Right kidney (tissue), 1 donor: ENCODE results near the gene EIF4B.
"Not testable (repeated sequence)": the region's sequence is repeated elsewhere in the genome, so short reads cannot be mapped to it uniquely, and the experiment has no call there.

ENCODE experiments used
- DNase-seq: peaks from one replicate; pipeline ENCODE4 v3.0.0-alpha.2; 2016

Gene EIF4B

DNA sequence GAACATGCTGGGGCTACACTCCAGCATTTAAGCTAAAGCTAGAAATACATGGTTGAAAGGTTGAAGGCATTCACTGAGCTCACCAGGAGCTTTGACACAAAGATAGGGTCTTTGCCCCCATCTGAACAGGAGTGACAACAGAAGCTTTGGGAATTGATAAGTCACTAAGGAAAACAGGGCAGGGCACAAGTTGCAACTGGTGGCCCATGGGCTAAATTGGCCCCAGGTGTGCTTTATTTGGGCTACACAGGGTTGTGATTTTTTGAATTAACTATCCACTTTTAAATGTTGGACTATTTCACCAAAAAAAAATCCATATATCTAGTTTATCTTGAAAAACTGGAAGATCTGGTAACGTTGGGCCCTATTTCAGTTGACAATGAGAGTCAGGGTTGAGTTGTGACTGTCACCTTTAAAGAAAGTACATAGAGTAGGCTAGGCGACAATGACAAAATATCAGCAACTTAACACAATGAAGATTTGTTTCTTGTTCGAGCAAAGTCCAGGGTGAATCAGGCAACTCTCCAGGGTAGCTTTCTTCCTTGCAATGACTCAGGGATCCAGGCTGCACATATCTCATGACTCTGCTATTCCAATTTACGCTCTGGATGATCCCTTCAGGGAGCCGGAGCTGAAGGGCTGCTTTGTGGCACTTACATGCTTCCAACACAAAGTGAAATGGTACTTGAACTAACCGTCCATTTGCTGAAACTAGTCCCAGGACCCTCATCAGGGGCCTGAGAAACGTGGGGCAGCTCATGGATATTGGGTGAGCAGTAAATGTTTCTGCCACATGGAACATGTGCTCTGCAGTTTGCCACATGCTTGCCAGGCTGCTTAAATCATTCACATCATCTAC is 13.3 kb upstream of the EIF4B start:
- no peak for DNase-seq

DNA sequence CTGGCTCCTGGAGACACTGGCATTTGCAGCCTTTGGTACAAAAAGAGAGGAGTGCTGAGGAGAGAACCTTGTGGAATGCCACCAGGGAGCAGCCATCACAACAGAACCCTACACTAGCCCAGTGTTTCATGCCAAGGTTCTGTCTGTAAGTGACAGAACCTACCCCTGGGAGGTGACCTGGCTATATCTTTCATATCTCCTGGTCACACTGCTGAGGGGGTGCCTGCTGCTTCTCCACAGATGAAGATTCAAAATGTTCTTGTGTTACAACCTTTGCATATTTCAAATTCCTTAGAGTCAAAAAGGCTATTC is 12.7 kb upstream of the EIF4B start:
- no peak for DNase-seq

DNA sequence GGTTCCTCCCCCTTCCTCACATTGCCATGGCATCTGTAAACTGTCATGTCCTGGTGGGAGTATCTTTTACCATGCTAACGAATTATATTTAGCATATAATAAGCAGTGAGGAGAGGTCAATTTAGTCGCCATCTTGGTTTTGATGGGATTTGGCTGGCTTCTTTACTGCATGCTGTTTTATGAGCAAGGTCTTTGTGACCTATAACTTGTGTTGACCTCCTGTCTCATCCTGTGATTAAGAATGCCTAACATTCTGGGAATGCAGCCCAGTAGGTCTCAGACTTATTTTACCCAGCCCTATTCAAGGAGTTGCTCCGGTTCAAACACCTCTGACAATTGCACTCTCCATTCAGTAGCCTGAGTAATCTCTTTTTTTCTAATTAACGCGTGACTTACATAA is 2.1 kb upstream of the EIF4B start:
- DNase-seq, result no peak

DNA sequence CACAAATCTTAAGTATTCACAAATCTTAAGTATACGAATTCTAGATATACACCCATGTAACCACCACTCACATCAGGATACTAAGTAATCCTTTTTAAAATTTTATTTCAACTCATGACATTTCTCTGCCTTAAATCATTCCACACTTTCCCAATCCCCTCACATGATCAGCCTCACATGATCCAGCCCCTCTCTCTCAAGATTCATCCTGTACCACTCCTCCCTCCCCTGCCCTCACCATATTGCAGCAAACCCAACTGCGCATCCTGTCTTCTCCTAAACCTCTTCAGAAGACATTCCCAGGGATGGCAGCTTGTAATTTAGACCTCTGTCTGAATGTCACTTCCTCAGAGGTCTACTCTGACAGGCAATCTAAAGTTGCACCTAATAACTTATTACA is 1.7 kb upstream of the EIF4B start:
- DNase-seq, result no peak

DNA sequence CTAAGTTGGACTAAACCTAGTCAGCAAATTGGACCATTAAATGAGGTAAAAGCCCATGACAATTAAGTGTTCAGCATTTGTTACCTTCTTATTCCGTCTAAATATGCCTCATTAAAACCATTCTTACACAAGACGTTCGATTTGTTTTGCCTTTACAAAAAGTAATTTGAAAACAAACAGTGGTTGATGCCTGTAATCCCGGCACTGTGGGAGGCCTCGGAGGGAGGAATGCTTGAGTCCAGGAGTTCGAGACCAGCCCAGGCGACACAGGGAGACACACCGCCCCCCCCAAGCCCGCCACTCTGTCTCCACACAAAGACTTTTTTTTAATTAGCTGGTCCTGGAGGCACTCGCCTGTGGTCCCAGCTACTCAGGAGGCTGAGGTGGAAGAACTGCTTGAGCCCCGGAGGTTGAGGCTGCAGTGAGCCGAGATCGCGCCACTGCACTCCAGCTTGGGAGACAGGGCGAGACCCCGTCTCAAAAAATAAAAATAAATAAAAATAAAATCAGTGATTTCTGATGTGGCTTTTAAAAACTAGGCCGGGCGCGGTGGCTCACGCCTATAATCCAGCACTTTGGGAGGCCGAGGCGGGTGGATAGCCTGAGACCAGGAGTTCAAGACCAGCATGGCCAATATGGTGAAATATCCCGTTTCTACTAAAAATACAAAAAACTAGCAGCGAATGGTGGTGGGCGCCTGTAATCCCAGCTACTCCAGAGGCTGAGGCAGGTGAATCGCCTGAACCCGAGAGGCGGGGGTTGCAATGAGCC is 856 bp upstream of the EIF4B start:
- no peak for DNase-seq

DNA sequence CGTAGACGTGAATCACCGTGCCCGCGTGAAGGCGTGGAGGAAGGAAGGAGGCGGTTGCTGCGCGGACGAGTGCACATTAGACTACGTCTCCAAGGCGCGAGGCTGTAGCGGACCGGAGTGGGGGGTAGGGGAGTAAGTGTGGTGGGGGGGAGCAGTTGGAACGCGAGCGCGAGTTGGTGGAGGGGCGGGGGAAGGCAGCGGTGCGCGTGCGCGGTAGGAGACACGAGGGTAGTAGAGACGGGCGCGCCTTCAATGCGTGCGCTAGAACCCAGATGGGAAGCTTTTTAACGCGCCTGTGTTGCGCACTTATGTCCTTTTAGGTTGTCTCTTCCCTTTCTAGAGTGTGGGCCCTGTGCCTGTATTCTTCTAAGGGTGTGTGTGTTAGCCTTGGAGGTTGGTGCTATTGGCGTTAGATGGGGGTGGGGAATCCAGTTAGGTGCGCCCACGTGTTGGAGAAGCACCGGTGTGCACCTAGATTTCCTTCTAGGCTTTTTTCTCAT is 604 bp downstream of the EIF4B start:
- DNase-seq, result no peak

DNA sequence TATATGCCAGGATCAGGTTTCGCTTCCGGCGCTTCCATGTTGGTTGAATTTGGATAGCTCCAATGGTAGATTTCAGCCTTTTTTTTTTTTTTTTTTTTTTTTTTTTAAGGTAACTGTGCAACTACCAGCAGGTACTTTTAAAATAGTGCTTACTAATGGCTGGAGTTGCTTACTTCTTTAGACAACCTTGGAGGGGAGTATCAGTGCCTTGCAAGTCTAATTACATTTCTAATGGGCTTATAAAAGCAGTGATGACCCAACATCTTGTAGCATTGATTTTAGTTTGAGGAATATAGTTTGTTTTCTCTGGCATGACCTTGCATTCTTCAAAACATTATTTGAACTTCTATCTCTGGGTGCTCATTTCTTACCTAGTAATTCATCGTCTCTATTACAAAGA is 1.1 kb downstream of the EIF4B start:
- no peak for DNase-seq

DNA sequence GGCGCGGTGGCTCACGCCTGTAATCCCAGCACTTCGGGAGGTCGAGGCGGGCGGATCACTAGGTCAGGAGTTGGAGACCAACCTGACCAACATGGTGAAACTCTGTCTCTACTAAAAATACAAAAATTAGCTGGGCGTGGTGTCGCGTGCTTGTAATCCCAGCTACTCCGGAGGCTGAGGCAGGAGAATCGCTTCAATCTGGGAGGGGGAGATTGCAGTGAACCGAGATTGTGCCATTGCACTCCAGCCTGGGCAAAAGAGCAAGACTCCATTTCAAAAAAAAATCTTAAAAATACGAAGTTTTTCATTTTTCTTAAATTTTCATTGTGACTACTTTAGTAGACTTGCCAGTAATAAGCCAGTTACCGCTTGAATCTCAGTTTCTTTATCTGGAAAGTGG is 2.5 kb downstream of the EIF4B start:
- DNase-seq, result not testable (repeated sequence)

DNA sequence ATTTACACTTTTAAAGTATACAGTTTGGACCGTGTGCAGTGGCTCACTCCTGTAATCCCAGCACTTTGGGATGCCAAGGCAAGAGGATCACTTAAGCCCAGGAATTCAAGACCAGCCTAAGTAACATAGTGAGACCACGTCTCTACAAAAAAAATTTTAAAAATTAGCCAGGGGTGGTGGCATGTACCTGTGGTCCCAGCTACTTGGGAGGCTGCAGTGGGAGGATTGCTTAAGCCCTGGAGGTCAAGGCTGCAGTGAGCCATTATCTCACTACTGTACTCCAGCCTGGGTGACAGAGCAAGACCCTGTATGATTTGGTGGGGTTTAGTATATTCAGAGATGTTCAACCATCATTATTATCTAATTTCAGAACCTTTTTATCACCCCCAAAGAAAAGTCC is 4.7 kb downstream of the EIF4B start:
- no peak for DNase-seq

DNA sequence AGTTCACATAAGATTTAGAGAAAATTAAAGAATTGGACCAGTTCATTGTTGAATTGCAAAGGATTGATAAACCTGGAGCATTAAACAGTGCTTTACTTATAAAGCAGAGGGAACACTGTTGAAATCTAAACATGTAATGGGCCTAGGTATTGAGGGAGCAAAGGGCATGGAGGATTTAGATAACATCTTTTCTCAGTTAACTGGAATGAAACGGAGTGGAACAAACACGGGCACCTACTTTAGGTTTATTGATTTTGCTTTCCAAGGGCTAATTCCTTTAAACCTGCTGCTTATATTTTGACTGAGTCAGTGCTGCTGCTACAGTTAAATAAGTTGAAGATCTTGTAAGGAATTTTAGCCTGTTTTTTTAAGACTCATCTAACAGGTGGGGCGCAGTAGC is 5.6 kb downstream of the EIF4B start:
- DNase-seq, result no peak

DNA sequence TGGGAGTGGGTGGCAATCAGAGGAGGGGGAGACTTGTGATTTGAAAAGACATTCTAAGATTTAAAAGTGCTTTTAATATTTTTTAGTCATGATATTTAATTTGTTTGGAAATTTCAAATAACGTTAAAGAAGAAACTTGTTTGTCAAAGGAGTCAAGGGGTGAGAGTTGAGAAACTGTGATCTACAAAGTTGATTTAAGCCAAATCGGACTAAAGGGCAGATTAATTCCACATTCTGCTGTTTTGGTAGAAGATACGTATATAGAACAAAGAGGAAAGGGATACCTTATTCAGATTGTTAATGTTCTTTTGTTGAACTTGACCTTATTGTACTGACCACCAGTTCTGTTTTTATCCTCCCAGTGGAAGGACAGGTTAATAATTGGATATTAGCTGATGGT is 6.7 kb downstream of the EIF4B start:
- DNase-seq, result no peak

DNA sequence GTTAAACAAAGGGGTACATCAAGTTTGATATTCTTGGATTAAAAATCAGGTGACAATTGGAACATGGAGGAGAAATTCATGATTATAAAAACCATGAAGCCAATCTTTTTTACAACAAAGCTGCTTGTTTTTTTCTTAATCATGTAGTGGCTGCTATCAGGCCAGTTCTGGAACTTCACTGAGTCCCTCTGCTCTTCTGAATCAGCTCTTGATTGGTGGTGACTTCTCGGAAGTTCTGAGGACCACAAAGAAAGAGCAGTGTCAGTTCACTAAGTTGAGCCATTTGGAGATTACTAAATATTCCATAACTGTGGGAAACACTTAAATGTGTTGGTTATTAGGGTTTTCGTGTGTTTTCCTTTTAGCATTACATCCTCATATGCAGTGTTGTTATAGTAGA is 8.5 kb downstream of the EIF4B start:
- DNase-seq, result no peak

DNA sequence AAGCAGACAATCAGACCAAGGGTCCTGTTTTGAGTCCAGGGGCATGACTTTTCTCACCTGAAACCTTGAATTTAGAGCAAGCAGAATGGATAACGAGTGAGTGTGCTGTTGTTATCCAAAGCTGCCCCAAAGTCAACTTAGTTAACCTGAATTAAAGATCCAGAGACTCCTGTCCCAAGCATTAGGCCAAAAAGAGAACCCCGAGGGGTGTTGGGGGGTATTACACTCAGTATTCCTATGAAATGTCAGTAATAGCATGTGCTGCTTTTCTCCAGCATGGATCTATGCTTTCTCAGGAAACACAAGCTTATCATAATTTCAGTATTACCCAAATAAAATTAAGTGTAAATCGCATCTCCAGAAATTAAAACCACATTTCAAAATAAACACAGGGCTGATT is 19.0 kb downstream of the EIF4B start:
- DNase-seq, result no peak

DNA sequence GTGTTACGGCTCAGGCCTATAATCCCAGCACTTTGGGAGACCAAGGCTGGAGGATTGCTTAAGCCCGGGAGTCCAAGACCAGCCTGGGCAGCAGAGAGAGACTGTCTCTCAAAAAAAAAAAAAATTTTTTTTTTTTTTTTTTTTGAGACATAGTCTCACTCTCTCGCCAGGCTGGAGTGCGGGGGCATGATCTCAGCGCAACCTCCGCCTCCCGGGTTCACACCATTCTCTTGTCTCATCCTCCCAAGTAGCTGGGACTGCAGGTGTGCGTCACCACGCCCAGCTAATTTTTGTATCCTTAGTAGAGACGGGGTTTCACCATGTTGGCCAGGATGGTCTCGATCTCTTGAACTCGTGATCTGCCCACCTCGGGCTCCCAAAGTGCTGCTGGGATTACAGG is 20.8 kb downstream of the EIF4B start:
- DNase-seq, result not testable (repeated sequence)

DNA sequence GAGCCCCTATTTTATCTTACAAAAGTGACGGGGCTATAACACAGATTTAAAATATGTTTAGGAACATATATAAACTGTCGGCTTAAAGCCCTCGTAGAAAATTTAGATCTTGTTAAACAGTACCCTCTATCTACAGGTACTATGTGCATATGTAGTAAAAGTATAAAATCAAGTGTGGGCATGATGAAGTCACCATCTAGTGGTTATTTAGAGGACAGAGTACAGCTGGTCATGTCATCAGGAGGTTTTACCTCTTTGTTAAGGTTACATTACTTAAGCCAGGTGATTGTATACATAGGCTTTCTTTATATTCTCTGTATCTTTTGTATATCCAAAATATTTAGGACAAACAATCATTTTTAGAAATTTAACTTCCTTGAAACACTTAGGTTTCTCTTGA is 25.4 kb downstream of the EIF4B start:
- no peak for DNase-seq

DNA sequence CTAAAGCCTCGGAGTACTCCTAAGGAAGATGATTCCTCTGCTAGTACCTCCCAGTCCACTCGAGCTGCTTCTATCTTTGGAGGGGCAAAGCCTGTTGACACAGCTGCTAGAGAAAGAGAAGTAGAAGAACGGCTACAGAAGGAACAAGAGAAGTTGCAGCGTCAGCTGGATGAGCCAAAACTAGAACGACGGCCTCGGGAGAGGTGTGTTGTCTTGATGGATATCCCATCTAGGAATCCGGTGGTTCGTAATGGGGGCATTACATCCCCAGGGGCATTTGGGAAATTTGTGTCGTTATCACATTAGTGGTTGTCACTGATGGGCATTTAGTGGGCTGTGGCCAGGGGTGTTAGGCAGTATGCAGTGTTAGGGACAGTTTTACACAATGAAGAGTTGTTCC is 27.6 kb downstream of the EIF4B start:
- not testable (repeated sequence) for DNase-seq

DNA sequence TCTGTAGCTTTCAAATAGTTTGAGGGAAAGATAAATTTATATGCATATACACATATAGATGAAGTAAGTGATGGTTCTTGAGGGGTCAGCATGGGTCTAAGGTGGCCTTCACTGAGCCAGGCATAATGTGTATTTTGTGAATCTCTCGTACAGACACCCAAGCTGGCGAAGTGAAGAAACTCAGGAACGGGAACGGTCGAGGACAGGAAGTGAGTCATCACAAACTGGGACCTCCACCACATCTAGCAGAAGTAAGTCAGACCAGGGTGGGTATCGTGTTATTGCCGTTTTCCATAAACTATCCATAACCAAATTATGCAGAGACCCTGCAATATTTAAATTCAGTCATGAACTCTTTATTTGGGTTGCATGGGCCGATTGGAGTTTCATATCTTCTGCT is 28.2 kb downstream of the EIF4B start:
- no peak for DNase-seq

DNA sequence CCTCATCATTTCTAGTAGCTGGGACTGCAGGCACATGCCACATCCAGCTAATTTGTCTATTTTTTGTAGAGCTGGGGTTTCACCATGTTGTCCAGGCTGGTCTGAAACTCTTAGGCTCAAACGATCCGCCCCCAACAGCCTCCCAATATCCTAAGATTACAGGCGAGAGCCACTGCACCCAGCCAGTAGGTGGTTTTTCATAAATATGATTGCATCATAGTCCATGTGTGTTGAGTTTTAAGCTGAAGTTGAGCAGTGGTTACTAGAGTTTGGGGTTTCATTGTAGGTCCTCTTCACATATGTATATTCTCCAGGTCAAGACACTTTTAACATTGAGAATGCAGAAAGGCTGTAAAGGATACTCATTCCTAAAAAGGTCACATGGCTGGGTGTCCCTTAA is 30.5 kb downstream of the EIF4B start:
- no peak for DNase-seq

DNA sequence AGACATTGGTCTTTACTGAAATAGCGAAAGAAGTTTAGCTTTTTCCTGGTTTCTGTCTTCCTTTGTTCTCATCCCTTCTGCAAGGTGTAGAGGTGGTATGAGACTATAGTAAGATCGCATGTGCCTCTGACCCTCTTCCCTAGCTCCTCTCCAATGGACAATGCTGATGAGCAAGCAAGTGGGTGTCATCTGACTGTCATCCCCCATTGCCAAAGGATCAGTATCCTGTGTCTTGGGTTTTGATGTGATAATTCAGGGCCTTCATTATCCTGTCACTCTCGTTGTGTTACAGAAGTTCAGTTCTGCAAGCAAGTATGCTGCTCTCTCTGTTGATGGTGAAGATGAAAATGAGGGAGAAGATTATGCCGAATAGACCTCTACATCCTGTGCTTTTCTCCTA is 33.6 kb downstream of the EIF4B start:
- DNase-seq, result no peak

DNA sequence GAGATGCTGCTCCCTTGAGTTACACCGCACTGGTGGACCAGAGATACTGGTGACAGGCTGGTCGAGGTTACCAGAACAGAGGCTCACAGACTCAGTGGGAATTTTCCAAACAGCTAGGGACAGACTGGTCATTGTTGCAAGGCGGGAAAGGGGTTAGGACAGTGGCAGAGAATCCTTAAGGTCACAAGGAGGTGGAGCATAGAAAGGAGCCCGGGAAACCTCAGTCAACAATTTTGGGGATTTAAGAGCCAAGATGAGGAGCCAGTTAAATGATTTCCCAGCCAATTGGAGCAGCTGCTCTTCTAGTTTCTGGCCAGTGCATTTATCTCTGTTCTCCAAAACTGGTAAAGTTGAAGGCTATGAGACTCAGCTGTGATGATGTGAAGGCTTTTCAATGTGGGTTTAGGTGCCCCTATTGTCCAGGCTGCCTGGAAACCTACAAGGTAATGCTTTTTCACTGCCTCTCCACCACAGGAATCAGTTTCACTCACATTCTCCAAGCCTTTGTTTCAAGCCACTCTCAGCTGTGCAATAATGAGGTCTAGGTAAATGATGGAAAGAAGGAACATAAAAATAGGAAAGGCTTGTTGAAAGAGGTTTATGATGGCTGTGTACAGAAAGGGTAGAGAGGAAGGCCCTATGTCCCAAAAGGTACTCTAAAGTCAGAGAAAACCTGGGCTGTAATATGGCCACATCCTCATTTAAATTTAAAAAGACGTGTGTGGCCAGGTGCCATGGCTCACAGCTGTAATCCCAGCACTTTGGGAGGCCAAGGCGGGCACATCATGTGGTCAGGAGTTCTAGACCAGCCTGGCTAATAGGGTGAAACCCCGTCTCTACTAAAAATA is 36.6 kb downstream of the EIF4B start:
- no peak for DNase-seq

DNA sequence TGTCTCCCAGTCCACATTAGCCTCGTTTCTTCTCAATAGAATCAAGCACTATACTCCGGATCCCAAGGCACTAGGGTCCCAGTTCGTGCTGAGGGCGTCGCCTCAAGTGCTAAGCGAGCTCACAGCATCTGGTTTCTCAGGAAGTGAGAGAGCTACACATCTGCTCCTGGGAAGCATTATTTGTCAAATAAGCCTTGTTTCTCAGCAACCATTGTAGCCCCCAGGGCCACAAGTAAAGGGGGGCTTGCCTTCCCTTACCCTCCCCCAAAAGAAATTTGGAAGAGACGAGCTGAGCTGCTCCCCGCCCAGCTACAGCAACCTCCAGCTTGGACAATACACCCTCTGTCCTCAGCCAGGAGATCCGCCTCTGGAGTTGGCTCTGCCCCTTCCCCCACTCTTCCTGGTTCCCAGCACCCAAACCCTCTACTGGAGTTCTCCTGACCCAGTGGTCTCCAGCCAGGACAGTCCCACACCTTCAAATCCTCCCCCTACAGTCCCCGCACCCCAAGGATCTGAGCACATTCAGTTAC is 37.9 kb downstream of the EIF4B start:
- DNase-seq, result no peak

DNA sequence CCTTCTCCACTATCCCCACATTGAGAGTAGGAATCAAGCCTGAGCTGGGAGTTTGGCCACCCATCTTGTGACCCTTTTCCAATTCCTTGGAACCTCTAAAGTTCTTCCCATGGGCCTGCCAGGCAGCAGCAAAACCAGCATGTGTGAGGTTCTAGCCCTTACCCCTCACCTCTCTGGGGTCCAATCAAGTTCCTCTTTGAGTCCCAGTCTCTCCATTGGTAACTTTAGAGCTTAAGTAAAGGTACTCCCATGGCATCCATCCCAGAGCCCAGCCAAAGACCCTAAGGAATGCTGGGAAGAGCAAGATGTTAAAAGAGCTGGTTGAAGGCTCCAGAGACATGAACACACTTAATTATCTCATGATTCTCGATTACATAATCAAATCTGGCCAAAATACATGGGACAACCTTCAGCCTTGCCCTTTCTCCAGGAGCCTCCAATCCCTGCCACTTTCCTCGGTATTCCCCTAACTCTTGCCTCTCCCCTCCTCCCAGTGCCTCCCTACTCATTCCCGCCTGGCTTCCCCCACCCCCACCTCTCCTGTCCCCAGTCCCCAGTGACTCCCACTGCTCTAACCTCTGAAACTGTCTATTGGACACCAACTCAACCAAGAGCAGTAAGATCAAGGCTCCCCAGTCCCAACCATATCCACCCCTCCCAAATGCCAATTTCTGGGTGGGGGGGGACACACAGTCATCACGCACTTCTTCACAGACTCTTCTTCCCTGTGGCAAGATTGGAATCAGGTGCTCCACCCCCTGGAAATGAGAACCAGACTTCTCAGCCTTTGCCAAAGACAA is 38.8 kb downstream of the EIF4B start:
- no peak for DNase-seq
